Ectodermal cell (in vitro differentiated cells): Measurements from ENCODE around the gene RAB3C.

Source experiments
- H3K27ac ChIP-seq: 2 replicates; pipeline ENCODE4 v1.7.0; 2013; ENCODE audit warnings: mild to moderate bottlenecking, low read depth, low read length; ENCODE audit not compliant: insufficient read depth, poor library complexity, severe bottlenecking
- H3K27me3 ChIP-seq: 2 replicates; pipeline ENCODE4 v1.7.0; 2013; ENCODE audit warnings: mild to moderate bottlenecking, low read length; ENCODE audit not compliant: insufficient read depth, control insufficient read depth, poor library complexity, severe bottlenecking
- H3K36me3 ChIP-seq: one replicate; pipeline ENCODE4 v1.7.0; 2013; ENCODE audit warnings: low read length; ENCODE audit not compliant: control insufficient read depth, insufficient read depth
- H3K4me1 ChIP-seq: one replicate; pipeline ENCODE4 v1.7.0; 2013; ENCODE audit warnings: low read length; ENCODE audit not compliant: control insufficient read depth, insufficient read depth
- H3K4me3 ChIP-seq: 2 replicates; pipeline ENCODE4 v1.7.0; 2013; ENCODE audit warnings: low read depth, low read length, control low read depth; ENCODE audit not compliant: insufficient read depth
- H3K9me3 ChIP-seq: 2 replicates; pipeline ENCODE4 v1.7.0; 2013; ENCODE audit warnings: mild to moderate bottlenecking, low read length, moderate library complexity; ENCODE audit not compliant: control insufficient read depth
- WGBS, 2 experiments: methylation state at CpG; one replicate each; pipeline ENCODE4 v1.1.7; 2013; ENCODE audit warnings: missing lambda C conversion rate in 2 of 2; 5-methylcytosine and 5-hydroxymethylcytosine counted together

RAB3C gene

GRCh38 chr5:58761407-58761806, 178.5 kb downstream of the RAB3C start:
- Histone ChIP-seq H3K4me1 (no peaks in the 10 kb centered on the region), H3K36me3 (no peaks in the 10 kb centered on the region), H3K9me3 (no peaks in the 10 kb centered on the region), H3K27me3 (no peaks in the 10 kb centered on the region), H3K4me3 (no peak overlapping the region), H3K27ac (no peak overlapping the region)

DNA sequence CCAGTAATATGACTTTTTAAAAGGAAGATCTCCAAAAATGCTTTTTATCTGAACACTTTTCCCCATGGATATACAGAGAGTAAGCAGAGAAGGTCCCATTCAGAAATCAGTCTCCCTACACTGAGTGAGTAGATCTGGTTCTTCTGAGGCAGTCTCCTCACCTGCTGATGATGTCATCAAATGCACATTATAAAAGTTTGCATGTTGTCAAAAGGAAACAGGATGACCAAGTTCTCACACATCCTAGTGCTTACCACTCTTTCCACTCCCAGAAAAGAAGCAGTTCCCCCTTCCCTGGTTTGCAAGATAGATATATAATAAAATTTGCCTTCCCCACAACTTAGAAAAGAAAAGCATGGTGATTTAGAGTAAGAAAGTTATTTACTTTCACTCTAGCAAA, 180.5 kb downstream of the RAB3C start:
- no peaks in the 10 kb centered on the region for H3K4me1 ChIP-seq
- no peaks in the 10 kb centered on the region for H3K9me3 ChIP-seq
- H3K27me3 ChIP-seq: no peaks in the 10 kb centered on the region
- H3K4me3 ChIP-seq: no peak overlapping the region
- H3K36me3 ChIP-seq: no peaks in the 10 kb centered on the region
- no peak overlapping the region for H3K27ac ChIP-seq

DNA sequence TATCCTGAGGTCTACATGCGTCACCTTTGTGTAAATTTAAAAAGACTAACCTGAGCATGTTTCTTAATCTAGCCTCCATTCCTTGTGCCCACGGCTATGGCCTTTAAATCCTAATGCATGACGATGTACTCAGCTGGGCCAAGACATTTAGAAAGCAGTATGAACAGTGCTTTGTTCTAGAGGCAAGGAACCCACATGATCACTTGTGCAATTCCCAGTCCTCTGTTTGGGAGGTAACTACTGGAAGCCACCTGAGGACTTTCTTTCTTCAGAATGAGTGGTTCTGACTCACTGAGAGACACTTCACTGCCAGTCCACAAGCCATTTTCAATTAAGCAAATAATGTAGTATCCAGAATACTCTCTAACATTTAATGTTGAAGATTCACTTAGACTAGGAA, 181.3 kb downstream of the RAB3C start:
- no peak overlapping the region for H3K4me3 ChIP-seq
- no peak overlapping the region for H3K27ac ChIP-seq
- no peaks in the 10 kb centered on the region for H3K4me1 ChIP-seq
- H3K9me3 ChIP-seq: no peaks in the 10 kb centered on the region
- H3K36me3 ChIP-seq: no peaks in the 10 kb centered on the region
- WGBS, 2 experiments: 91 to 94% methylated on average over 3 of the region's 3 CpGs
- no peaks in the 10 kb centered on the region for H3K27me3 ChIP-seq

- H3K27ac ChIP-seq: no peak overlapping the region
- no peaks in the 10 kb centered on the region for H3K27me3 ChIP-seq
- H3K4me3 ChIP-seq: no peak overlapping the region
- H3K4me1 ChIP-seq: no peaks in the 10 kb centered on the region
- 80% methylated on average over 1 of the region's 2 CpGs; no CpG with 5 or more reads in 1 of the 2 experiments for WGBS, 2 experiments
- H3K36me3 ChIP-seq: no peaks in the 10 kb centered on the region
- no peaks in the 10 kb centered on the region for H3K9me3 ChIP-seq
These were observed 182.2 kb downstream of the RAB3C start for GRCh38 chr5:58765058-58765457.

- no peak overlapping the region for H3K4me3 ChIP-seq
- no peaks in the 10 kb centered on the region for H3K9me3 ChIP-seq
- H3K36me3 ChIP-seq: no peaks in the 10 kb centered on the region
- no peaks in the 10 kb centered on the region for H3K4me1 ChIP-seq
- no peak overlapping the region for H3K27ac ChIP-seq
- no peaks in the 10 kb centered on the region for H3K27me3 ChIP-seq
These were observed 184.2 kb downstream of the RAB3C start for GRCh38 chr5:58767104-58767503.

- Histone ChIP-seq H3K36me3 (no peaks in the 10 kb centered on the region), H3K4me1 (no peaks in the 10 kb centered on the region), H3K9me3 (no peaks in the 10 kb centered on the region), H3K27ac (no peak overlapping the region), H3K4me3 (no peak overlapping the region), H3K27me3 (no peaks in the 10 kb centered on the region)
- 91 to 92% methylated on average over 3 of the region's 3 CpGs for WGBS, 2 experiments
These were observed 187.3 kb downstream of the RAB3C start for GRCh38 chr5:58770136-58770535.

DNA sequence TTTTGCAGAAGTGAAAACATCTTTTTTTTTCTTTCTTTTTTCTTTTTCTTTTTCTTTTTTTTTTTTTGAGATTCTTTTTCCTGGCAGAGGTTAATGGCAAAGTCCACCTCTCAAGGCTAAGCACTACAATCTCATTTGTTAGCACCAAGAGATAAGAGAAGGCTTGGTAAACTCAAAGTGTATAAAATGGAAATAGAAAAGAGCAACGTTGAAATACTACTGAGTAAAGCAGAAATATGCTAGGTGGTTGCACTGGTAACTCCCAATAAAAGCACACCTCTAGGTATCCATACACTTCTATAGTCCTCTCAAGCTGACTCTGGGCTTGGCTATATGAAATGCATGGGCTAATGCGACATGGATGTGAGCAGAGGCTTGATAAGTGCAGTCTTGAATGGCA, 188.9 kb downstream of the RAB3C start:
- Histone ChIP-seq H3K4me1 (no peaks in the 10 kb centered on the region), H3K4me3 (no peak overlapping the region), H3K27ac (no peak overlapping the region), H3K9me3 (no peaks in the 10 kb centered on the region), H3K27me3 (no peaks in the 10 kb centered on the region), H3K36me3 (no peaks in the 10 kb centered on the region)
- 90 to 91% methylated on average over 2 of the region's 2 CpGs for WGBS, 2 experiments

DNA sequence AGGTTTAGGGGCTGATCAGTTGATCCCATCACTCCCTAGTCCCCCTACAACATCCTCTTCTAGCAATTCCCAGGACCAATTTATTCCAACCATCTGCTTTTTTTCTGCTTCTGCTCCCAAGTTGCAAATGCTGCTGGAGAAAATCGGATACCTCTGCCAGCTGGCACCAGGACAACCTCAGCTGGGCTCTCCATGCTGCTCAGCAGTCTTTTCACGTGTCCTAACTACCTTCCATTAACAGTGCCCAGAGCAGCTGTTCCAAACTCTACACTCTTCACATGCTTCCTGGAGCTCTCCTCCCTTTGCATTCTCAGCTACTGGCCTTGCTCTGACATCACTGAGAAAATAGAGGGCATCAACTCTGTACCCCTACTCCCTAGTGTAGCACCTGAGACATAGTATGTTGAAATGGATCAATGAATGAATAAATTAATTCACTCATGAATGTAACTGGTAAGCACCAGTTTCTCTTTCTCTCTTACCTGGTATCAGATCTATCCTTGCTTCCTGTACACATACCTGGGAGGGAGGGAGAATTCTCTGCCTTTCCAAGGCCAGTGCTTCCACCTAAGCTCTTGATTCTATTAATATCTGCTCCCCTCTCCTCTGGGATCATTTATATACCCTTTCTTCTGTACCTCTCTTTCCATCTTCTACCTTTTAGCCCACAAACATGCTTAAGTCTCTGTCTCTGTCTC, 191.0 kb downstream of the RAB3C start:
- H3K4me1 ChIP-seq: no peaks in the 10 kb centered on the region
- H3K36me3 ChIP-seq: no peaks in the 10 kb centered on the region
- H3K27ac ChIP-seq: no peak overlapping the region
- WGBS, 2 experiments: 90% methylated on average over 2 of the region's 2 CpGs
- H3K27me3 ChIP-seq: no peaks in the 10 kb centered on the region
- H3K4me3 ChIP-seq: no peak overlapping the region
- H3K9me3 ChIP-seq: no peaks in the 10 kb centered on the region

DNA sequence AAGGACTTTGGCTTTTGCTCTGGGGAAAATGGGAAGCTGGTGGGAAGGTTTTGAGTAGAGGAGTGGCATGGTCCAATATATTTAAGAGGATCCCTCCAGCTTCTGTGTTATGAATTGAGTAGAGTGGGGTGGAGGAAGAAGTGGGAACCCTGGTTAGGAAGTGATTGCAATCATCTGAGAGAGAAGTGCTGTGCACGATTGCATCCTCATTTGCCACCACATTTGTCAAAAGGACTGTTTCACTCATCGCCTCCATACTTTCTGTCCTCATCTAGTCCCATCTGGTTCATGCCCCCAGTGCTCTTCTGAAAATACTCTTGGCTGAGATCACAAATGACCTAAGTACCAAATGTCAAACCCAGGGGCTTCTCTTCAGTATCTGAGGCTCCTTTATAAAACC, 192.1 kb downstream of the RAB3C start:
- WGBS, 2 experiments: 90 to 93% methylated on average over 2 of the region's 2 CpGs
- Histone ChIP-seq H3K9me3 (no peaks in the 10 kb centered on the region), H3K27ac (no peak overlapping the region), H3K4me1 (no peaks in the 10 kb centered on the region), H3K36me3 (no peaks in the 10 kb centered on the region), H3K4me3 (no peak overlapping the region), H3K27me3 (no peaks in the 10 kb centered on the region)

DNA sequence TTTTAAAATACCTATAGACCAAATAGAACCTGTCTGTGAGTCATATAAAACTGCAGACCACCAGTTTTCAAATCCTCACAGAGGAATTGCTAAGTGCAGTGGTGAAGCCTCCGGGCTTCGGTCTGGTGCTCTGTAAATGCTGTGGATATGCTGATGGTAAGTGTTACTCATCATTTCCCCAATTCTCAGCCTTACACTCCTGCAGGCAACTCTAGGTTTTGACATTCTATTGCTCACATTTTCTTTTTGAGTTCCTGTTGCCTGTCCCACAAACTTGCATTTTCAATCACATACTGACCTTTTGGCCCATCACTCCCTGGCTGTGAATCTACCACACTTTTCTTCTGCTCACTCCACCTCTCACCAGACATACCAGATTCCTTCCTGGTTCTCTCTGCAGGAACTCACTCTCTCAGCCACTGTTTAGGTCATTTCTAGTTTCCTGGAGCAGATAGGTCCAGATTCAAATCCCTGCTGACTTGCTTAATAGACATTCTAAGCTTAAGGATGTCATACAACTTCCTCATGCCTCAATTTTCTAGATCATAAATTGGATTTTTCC, 192.9 kb downstream of the RAB3C start:
- no peak overlapping the region for H3K4me3 ChIP-seq
- no peak overlapping the region for H3K27ac ChIP-seq
- H3K36me3 ChIP-seq: no peaks in the 10 kb centered on the region
- H3K9me3 ChIP-seq: no peaks in the 10 kb centered on the region
- 89% methylated on average over 2 of the region's 2 CpGs; no CpG with 5 or more reads in 1 of the 2 experiments for WGBS, 2 experiments
- no peaks in the 10 kb centered on the region for H3K4me1 ChIP-seq
- no peaks in the 10 kb centered on the region for H3K27me3 ChIP-seq

DNA sequence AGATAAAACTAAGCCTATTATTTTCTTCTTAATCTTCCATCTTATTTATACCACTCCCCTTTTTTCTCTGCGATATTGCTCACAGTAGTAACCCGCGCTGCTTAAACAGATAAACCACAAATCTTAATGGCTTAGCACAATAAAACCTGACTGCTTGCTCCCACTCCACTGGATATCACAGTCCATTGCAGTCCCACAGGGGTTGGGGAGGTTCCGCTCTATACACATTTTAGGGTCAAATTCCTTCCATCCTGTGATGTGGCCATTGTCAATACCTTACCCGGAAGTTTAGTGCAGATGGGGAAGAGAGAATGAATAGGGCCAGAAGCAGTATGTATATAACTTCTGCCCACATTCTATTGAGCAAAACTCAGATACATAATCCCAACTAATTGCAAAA, 193.7 kb downstream of the RAB3C start:
- H3K4me1 ChIP-seq: no peaks in the 10 kb centered on the region
- no peaks in the 10 kb centered on the region for H3K27me3 ChIP-seq
- WGBS, 2 experiments: 92 to 97% methylated on average over 5 of the region's 5 CpGs
- no peaks in the 10 kb centered on the region for H3K36me3 ChIP-seq
- no peaks in the 10 kb centered on the region for H3K9me3 ChIP-seq
- no peak overlapping the region for H3K4me3 ChIP-seq
- no peak overlapping the region for H3K27ac ChIP-seq
